HCT116 (cell line): Measurements from ENCODE around the gene RBM27. TPM values are rescaled to one million over a fixed set of nuclear protein-coding genes. Genes with fewer than 3 reads are reported as not detected.

ENCODE experiments used
- ATAC-seq: fragments of 200-7000 bp; cut with Tn5 transposase; 2 replicates; pipeline ENCODE4 v1.9.1; 2020; ENCODE audit warnings: mild to moderate bottlenecking, moderate library complexity
- BruUV-seq: library from RNA; stranded (reverse); fragments of 400-500 nt; replicated peaks from 2 replicates; lab custom pipeline; 2021; lab: Mats Ljungman, UMichigan
- CTCF ChIA-PET: fragments of 300-600 bp; sonication (Branson Sonifier 250); formaldehyde crosslinking; loops from one replicate; lab custom pipeline; 2021; ENCODE audit warnings: antibody characterized with exemption; lab: Charles Lee
- POLR2A ChIA-PET: fragments of 300-600, 350-600 bp; sonication (Branson Sonifier 250); formaldehyde crosslinking; loops from one replicate; lab custom pipeline; 2021; ENCODE audit warnings: antibody characterized with exemption; lab: Charles Lee
- RAD21 ChIA-PET, 2 experiments: fragments of 300-600 bp; sonication (Branson Sonifier 250); formaldehyde crosslinking; loops; one replicate each; lab custom pipeline; 2023; ENCODE audit warnings: low total read pairs in 2 of 2; ENCODE audit not compliant: uncharacterized antibody in 2 of 2, unreplicated experiment in 2 of 2, low non-redundant PET in 1 of 2; lab: Charles Lee
- DNase-seq: peaks from one replicate; pipeline ENCODE4 v3.0.0-alpha.2; 2010; ENCODE audit warnings: low read depth, low spot score
- H2AFZ ChIP-seq: fragments of 200-600 bp; shearing (Covaris generic), sonication (generic); 2 replicates; pipeline ENCODE4 v1.6.1; 2017; ENCODE audit warnings: low read depth, mixed run types, mixed read lengths, antibody characterized with exemption, low read length; ENCODE audit not compliant: poor library complexity, severe bottlenecking
- H3K27ac ChIP-seq: 2 replicates; pipeline ENCODE4 v1.5.1; 2012; ENCODE audit warnings: low read depth, low read length
- H3K27me3 ChIP-seq: fragments of 200-600 bp; sonication (generic); 2 replicates; pipeline ENCODE4 v1.6.1; 2016; ENCODE audit warnings: mixed run types, low read length, mixed read lengths; ENCODE audit not compliant: insufficient read depth
- H3K36me3 ChIP-seq, 2 experiments: fragments of 200-500 bp in 1 of 2; fragments of 200-600 bp in 1 of 2; sonication (Bioruptor generic) in 1 of 2; sonication (generic) in 1 of 2; 2 replicates each; pipeline versions ENCODE4 v1.5.1 to v1.6.1; 2014 to 2016; ENCODE audit warnings: low read length in 2 of 2, inconsistent platforms in 1 of 2, mixed read lengths in 1 of 2, mixed run types in 1 of 2; ENCODE audit not compliant: insufficient read depth in 2 of 2, control insufficient read depth in 1 of 2
- H3K4me1 ChIP-seq, 2 experiments: fragments of 200-600 bp in 1 of 2; sonication (generic) in 1 of 2; 2 replicates each; pipeline versions ENCODE4 v1.5.1 to v1.6.1; 2012 to 2017; ENCODE audit warnings: low read length in 2 of 2, inconsistent platforms in 1 of 2, mild to moderate bottlenecking in 1 of 2, mixed read lengths in 1 of 2, mixed run types in 1 of 2, moderate library complexity in 1 of 2; ENCODE audit not compliant: insufficient read depth in 2 of 2, control insufficient read depth in 1 of 2
- H3K4me2 ChIP-seq: fragments of 200-600 bp; sonication (generic); 2 replicates; pipeline ENCODE4 v1.6.1; 2017; ENCODE audit warnings: mixed run types, low read length, mixed read lengths
- H3K4me3 ChIP-seq, 2 experiments: fragments of 200-600 bp in 1 of 2; sonication (generic) in 1 of 2; replicated peaks in 1 of 2; 2 replicates each; pipeline ENCODE4 v1.5.1; 2011 to 2016; ENCODE audit warnings: low read length in 2 of 2, control low read depth in 1 of 2, low read depth in 1 of 2, mild to moderate bottlenecking in 1 of 2, mixed read lengths in 1 of 2, mixed run types in 1 of 2
- H3K79me2 ChIP-seq: fragments of 200-600 bp; sonication (generic); 2 replicates; pipeline ENCODE4 v1.6.1; 2017; ENCODE audit warnings: mild to moderate bottlenecking, mixed run types, low read length, moderate library complexity, mixed read lengths; ENCODE audit not compliant: insufficient read depth
- H3K9ac ChIP-seq: fragments of 200-600 bp; sonication (generic); 2 replicates; pipeline ENCODE4 v1.6.1; 2016; ENCODE audit warnings: low read length, mixed read lengths
- H3K9me2 ChIP-seq: fragments of 200-600 bp; sonication (generic), shearing (Covaris generic); 2 replicates; pipeline ENCODE4 v1.6.1; 2017; ENCODE audit warnings: mixed run types, mild to moderate bottlenecking, moderate library complexity; ENCODE audit not compliant: insufficient read depth
- H3K9me3 ChIP-seq, 2 experiments: fragments of 200-500 bp in 1 of 2; fragments of 200-600 bp in 1 of 2; sonication (Bioruptor generic) in 1 of 2; sonication (generic) in 1 of 2; 2 replicates each; pipeline ENCODE4 v1.6.1; 2014 to 2017; ENCODE audit warnings: low read length in 2 of 2, mixed read lengths in 2 of 2, inconsistent platforms in 1 of 2, low read depth in 1 of 2, mild to moderate bottlenecking in 1 of 2, mixed run types in 1 of 2, moderate library complexity in 1 of 2; ENCODE audit not compliant: control insufficient read depth in 1 of 2, insufficient read depth in 1 of 2
- H4K20me1 ChIP-seq: fragments of 200-600 bp; sonication (generic), shearing (Covaris generic); 2 replicates; pipeline ENCODE4 v1.6.1; 2017; ENCODE audit warnings: mixed run types, mild to moderate bottlenecking, moderate library complexity; ENCODE audit not compliant: insufficient read depth
- CBX3 ChIP-seq: IDR thresholded peaks from 2 replicates; pipeline ENCODE4 v1.6.1; 2012; ENCODE audit warnings: low read depth
- CEBPB ChIP-seq: IDR thresholded peaks from 2 replicates; pipeline ENCODE4 v1.6.1; 2012; ENCODE audit warnings: low read depth
- EGR1 ChIP-seq: IDR thresholded peaks from 2 replicates; pipeline ENCODE4 v1.6.1; 2012; ENCODE audit warnings: low read depth
- EZH2phosphoT487 ChIP-seq: fragments of 200-600 bp; IDR thresholded peaks from 2 replicates; pipeline ENCODE4 v1.6.1; 2018; ENCODE audit warnings: antibody characterized with exemption, borderline replicate concordance
- FOSL1 ChIP-seq: IDR thresholded peaks from 2 replicates; pipeline ENCODE4 v1.6.1; 2012; ENCODE audit warnings: low read depth
- JUND ChIP-seq: IDR thresholded peaks from 2 replicates; pipeline ENCODE4 v1.6.1; 2012
- MAX ChIP-seq: IDR thresholded peaks from 2 replicates; pipeline ENCODE4 v1.6.1; 2012
- POLR2A ChIP-seq: IDR thresholded peaks from 2 replicates; pipeline ENCODE4 v1.7.0; 2011; ENCODE audit warnings: borderline replicate concordance; ENCODE audit not compliant: insufficient read depth, insufficient read length; ENCODE audit errors: extremely low read depth
- POLR2AphosphoS5 ChIP-seq: IDR thresholded peaks from 2 replicates; pipeline ENCODE4 v1.6.1; 2011; ENCODE audit warnings: mild to moderate bottlenecking, low read depth, low read length, moderate library complexity
- RAD21 ChIP-seq: IDR thresholded peaks from 2 replicates; pipeline ENCODE4 v1.6.1; 2012; ENCODE audit warnings: low read depth, mild to moderate bottlenecking
- REST ChIP-seq: IDR thresholded peaks from 2 replicates; pipeline ENCODE4 v1.6.1; 2012; ENCODE audit warnings: low read depth
- SIN3A ChIP-seq: IDR thresholded peaks from 2 replicates; pipeline ENCODE4 v1.6.1; 2012; ENCODE audit warnings: low read depth
- SP1 ChIP-seq: IDR thresholded peaks from 2 replicates; pipeline ENCODE4 v1.6.1; 2012; ENCODE audit warnings: low read depth
- TCF7L2 ChIP-seq: IDR thresholded peaks from 2 replicates; pipeline ENCODE4 v1.7.0; 2011; ENCODE audit warnings: borderline replicate concordance, inconsistent platforms; ENCODE audit not compliant: insufficient read depth, insufficient read length; ENCODE audit errors: extremely low read depth
- YY1 ChIP-seq: IDR thresholded peaks from 2 replicates; pipeline ENCODE4 v1.6.1; 2011; ENCODE audit warnings: low read length, low read depth, moderate library complexity, mild to moderate bottlenecking; ENCODE audit not compliant: insufficient replicate concordance; ENCODE audit errors: extremely low read depth
- ZBTB33 ChIP-seq: IDR thresholded peaks from 2 replicates; pipeline ENCODE4 v1.6.1; 2011; ENCODE audit warnings: mild to moderate bottlenecking, low read length, moderate library complexity; ENCODE audit not compliant: insufficient replicate concordance; ENCODE audit errors: extremely low read depth
- ZNF274 ChIP-seq: fragments of 200-500 bp; sonication (Bioruptor generic); IDR thresholded peaks from 2 replicates; pipeline ENCODE4 v1.6.1; 2014; ENCODE audit warnings: mild to moderate bottlenecking, low read depth, low read length, inconsistent platforms
- intact Hi-C: fragments of 100-400 bp; cut with micrococcal nuclease; formaldehyde crosslinking; loops from 2 replicates; pipeline ENCODE4 v1.10.0; 2022
- total RNA-seq: library from RNA; stranded (reverse); gene quantifications from one replicate; pipeline ENCODE4 v1.2.1, GENCODE V29; 2021; ENCODE audit not compliant: unreplicated experiment
- TF ChIP-seq, protein P1 (sequence below), 3 experiments: fragments of 200-600 bp in 1 of 3; sonication (generic) in 1 of 3; IDR thresholded peaks in 2 of 3; conservative IDR thresholded peaks in 1 of 3; 2 replicates each; pipeline ENCODE4 v1.5.1; 2012 to 2017; ENCODE audit warnings: low read depth in 2 of 3, low read length in 2 of 3, antibody characterized with exemption in 1 of 3, borderline replicate concordance in 1 of 3, control low read depth in 1 of 3, mild to moderate bottlenecking in 1 of 3, mixed read lengths in 1 of 3, mixed run types in 1 of 3, moderate library complexity in 1 of 3; ENCODE audit not compliant: insufficient read depth in 1 of 3
- TF ChIP-seq, protein P2 (sequence below): IDR thresholded peaks from 2 replicates; pipeline ENCODE4 v1.6.1; 2012

RBM27 gene
- total RNA-seq, 1 experiment from 2014 or later: 15.2 TPM

- no peak overlapping the region for H3K4me3 ChIP-seq
- ChIA-PET CTCF (no interaction called here), RAD21 (no interaction called here), POLR2A (interaction anchor here (0.8 kb wide), 1 partner anchor 16 kb away, joined by 3 read pairs; no protein-coding TSS in a partner anchor)
- no peaks in the 10 kb centered on the region for H3K9me2 ChIP-seq
- H3K36me3 ChIP-seq: no peaks in the 10 kb centered on the region
- H3K4me1 ChIP-seq: peaks cover 3 to 14% of the 10 kb centered on the region in 2 experiments; a peak in 3 of 4 replicates
- DNase-seq (no peak), ATAC-seq (no peak)
- H2AFZ ChIP-seq: no peak overlapping the region
- H3K79me2 ChIP-seq: peaks cover 10% of the 10 kb centered on the region
- no peaks in the 10 kb centered on the region for H4K20me1 ChIP-seq
- BruUV-seq: no TSS peak
- H3K27me3 ChIP-seq: no peaks in the 10 kb centered on the region
- H3K9me3 ChIP-seq: no peaks in the 10 kb centered on the region
- intact Hi-C loops: no loop called here
- no peak overlapping the region for H3K27ac ChIP-seq
- no peak overlapping the region for H3K9ac ChIP-seq
- H3K4me2 ChIP-seq: no peak overlapping the region
- TF ChIP-seq, protein P1, sequence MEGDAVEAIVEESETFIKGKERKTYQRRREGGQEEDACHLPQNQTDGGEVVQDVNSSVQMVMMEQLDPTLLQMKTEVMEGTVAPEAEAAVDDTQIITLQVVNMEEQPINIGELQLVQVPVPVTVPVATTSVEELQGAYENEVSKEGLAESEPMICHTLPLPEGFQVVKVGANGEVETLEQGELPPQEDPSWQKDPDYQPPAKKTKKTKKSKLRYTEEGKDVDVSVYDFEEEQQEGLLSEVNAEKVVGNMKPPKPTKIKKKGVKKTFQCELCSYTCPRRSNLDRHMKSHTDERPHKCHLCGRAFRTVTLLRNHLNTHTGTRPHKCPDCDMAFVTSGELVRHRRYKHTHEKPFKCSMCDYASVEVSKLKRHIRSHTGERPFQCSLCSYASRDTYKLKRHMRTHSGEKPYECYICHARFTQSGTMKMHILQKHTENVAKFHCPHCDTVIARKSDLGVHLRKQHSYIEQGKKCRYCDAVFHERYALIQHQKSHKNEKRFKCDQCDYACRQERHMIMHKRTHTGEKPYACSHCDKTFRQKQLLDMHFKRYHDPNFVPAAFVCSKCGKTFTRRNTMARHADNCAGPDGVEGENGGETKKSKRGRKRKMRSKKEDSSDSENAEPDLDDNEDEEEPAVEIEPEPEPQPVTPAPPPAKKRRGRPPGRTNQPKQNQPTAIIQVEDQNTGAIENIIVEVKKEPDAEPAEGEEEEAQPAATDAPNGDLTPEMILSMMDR (IDR thresholded peaks at IDR 0.05 in 2 of 3, conservative IDR thresholded peaks at IDR 0.05 in 1 of 3; ENCODE audit: borderline replicate concordance in 1 of 3, insufficient read depth in 1 of 3, low read depth in 2 of 3, low read length in 2 of 3): no peak
- TF ChIP-seq YY1: no peak
- TF ChIP-seq MAX: no peak
- TF ChIP-seq CEBPB: no peak
- TF ChIP-seq SP1: no peak
- TF ChIP-seq TCF7L2: no peak
- no peak for TF ChIP-seq RAD21
- TF ChIP-seq ZNF274: no peak
- no peak for TF ChIP-seq SIN3A
- TF ChIP-seq CBX3: no peak
- TF ChIP-seq, protein P2, sequence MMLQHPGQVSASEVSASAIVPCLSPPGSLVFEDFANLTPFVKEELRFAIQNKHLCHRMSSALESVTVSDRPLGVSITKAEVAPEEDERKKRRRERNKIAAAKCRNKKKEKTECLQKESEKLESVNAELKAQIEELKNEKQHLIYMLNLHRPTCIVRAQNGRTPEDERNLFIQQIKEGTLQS: no peak
- TF ChIP-seq POLR2AphosphoS5: no peak
- TF ChIP-seq EGR1: no peak
- TF ChIP-seq FOSL1: no peak
- no peak for TF ChIP-seq EZH2phosphoT487
- TF ChIP-seq JUND: no peak
- TF ChIP-seq ZBTB33: no peak
- TF ChIP-seq POLR2A: no peak
- no peak for TF ChIP-seq REST
Measured at GRCh38 chr5:146199176-146199815, 4.1 kb upstream of the RBM27 start.
